ENCODE data around the gene BAZ1A. TPM values are rescaled to one million over a fixed set of nuclear protein-coding genes. Genes with fewer than 3 reads are reported as not detected.

BAZ1A gene
- total and polyA plus RNA-seq, 10 of the 15 experiments (the other 5 are each of a cell fraction or from before 2014, with no cell fraction given): 34.3 to 96.5 (median 50.7) TPM

GRCh38 chr14:34742270-34743115 is 132.7 kb downstream of the BAZ1A start:
- RAD21 ChIA-PET (ENCODE audit: unreplicated experiment): no interaction called here

More at GRCh38 chr14:34742270-34743115, 132.7 kb downstream of the BAZ1A start:
- no peak overlapping the region for H3K9ac ChIP-seq (ENCODE audit: control insufficient read depth, insufficient read depth, low read length)
- no TSS peak for BruUV-seq (replicated peaks)
- H2AFZ ChIP-seq (ENCODE audit: control insufficient read depth, low read depth, low read length): no peak overlapping the region
- H3K4me2 ChIP-seq (ENCODE audit: control insufficient read depth, insufficient read depth): no peak overlapping the region
- H3K27ac ChIP-seq (ENCODE audit: control insufficient read depth, insufficient read depth): no peak overlapping the region
- no peaks in the 10 kb centered on the region for H3K9me3 ChIP-seq (replicated peaks; ENCODE audit: control insufficient read depth, insufficient read depth, low read length)
- FAIRE-seq (no peak), DNase-seq (ENCODE audit: low read depth, low spot score) (no peak), ATAC-seq (no peak)
- no peak overlapping the region for H3K4me3 ChIP-seq
- no peaks in the 10 kb centered on the region for H3K79me2 ChIP-seq (ENCODE audit: control insufficient read depth, insufficient read depth, low read length)
- no peaks in the 10 kb centered on the region for H4K20me1 ChIP-seq (ENCODE audit: control insufficient read depth, insufficient read depth)
- TF ChIP-seq, protein P1, sequence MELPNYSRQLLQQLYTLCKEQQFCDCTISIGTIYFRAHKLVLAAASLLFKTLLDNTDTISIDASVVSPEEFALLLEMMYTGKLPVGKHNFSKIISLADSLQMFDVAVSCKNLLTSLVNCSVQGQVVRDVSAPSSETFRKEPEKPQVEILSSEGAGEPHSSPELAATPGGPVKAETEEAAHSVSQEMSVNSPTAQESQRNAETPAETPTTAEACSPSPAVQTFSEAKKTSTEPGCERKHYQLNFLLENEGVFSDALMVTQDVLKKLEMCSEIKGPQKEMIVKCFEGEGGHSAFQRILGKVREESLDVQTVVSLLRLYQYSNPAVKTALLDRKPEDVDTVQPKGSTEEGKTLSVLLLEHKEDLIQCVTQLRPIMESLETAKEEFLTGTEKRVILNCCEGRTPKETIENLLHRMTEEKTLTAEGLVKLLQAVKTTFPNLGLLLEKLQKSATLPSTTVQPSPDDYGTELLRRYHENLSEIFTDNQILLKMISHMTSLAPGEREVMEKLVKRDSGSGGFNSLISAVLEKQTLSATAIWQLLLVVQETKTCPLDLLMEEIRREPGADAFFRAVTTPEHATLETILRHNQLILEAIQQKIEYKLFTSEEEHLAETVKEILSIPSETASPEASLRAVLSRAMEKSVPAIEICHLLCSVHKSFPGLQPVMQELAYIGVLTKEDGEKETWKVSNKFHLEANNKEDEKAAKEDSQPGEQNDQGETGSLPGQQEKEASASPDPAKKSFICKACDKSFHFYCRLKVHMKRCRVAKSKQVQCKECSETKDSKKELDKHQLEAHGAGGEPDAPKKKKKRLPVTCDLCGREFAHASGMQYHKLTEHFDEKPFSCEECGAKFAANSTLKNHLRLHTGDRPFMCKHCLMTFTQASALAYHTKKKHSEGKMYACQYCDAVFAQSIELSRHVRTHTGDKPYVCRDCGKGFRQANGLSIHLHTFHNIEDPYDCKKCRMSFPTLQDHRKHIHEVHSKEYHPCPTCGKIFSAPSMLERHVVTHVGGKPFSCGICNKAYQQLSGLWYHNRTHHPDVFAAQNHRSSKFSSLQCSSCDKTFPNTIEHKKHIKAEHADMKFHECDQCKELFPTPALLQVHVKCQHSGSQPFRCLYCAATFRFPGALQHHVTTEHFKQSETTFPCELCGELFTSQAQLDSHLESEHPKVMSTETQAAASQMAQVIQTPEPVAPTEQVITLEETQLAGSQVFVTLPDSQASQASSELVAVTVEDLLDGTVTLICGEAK (IDR thresholded peaks at IDR 0.05; ENCODE audit: borderline replicate concordance): no peak
- TF ChIP-seq RAD51 (IDR thresholded peaks at IDR 0.05): no peak
- TF ChIP-seq EED (IDR thresholded peaks at IDR 0.05; ENCODE audit: low read depth): no peak
- no peak for TF ChIP-seq EGR1 (IDR thresholded peaks at IDR 0.05; ENCODE audit: borderline replicate concordance in 1 of 2, low read depth in 2 of 2, low read length in 2 of 2)
- ChIA-PET CTCF (interaction anchor here (1.0 kb wide), 1 partner anchor 18 kb away, joined by 3 read pairs; no protein-coding TSS in a partner anchor), POLR2A (no interaction called here), SMC1A (ENCODE audit: uncharacterized antibody, unreplicated experiment) (interaction anchor here (1.2 kb wide), 1 partner anchor 18 kb away, joined by 3 read pairs; no protein-coding TSS in a partner anchor)
- intact Hi-C loops (cut with micrococcal nuclease; ENCODE audit: unreplicated experiment): no loop called here
- WGBS (ENCODE audit: insufficient coverage, insufficient replicate concordance, low lambda C conversion rate, missing lambda C conversion rate): 57% methylated on average over 8 of the region's 8 CpGs
- no peaks in the 10 kb centered on the region for H3K36me3 ChIP-seq (ENCODE audit: control insufficient read depth in 2 of 2, insufficient read depth in 2 of 2, low read length in 1 of 2)
- in situ Hi-C loops (cut with MboI): no loop called here
- no peaks in the 10 kb centered on the region for H3K4me1 ChIP-seq (ENCODE audit: control insufficient read depth, insufficient read depth, low read length)
- H3K27me3 ChIP-seq (replicated peaks in 1 of 2; ENCODE audit: control insufficient read depth in 2 of 2, insufficient read depth in 2 of 2, low read length in 1 of 2): no peaks in the 10 kb centered on the region

Measured in GM12878 (cell line).